Kidney (tissue), 14 donors: Measurements from ENCODE around the gene DTNB. TPM values are rescaled to one million over a fixed set of nuclear protein-coding genes. Genes with fewer than 3 reads are reported as not detected.
"Not testable (repeated sequence)": the region's sequence is repeated elsewhere in the genome, so short reads cannot be mapped to it uniquely, and the experiment has no call there.

Source experiments
- DNase-seq, 5 donors: peaks; one replicate each; pipeline ENCODE4 v3.0.0-alpha.2; 2013 to 2020
- FAIRE-seq: peaks from 2 replicates; lab custom pipeline; 2012; peaks lifted over from hg19 to GRCh38; lab: Jason Lieb, UNC
- H3K27ac ChIP-seq, 2 donors: one replicate each; pipeline ENCODE4 v1.7.0; 2013; ENCODE audit warnings: low read depth in 2 of 2, low read length in 2 of 2, inconsistent platforms in 1 of 2
- H3K27me3 ChIP-seq: one replicate; pipeline ENCODE4 v1.7.1; 2013; ENCODE audit warnings: low read length, inconsistent platforms; ENCODE audit not compliant: control insufficient read depth, insufficient read depth
- H3K36me3 ChIP-seq, 3 donors: one replicate each; pipeline versions ENCODE4 v1.7.0 to v1.7.1; 2013; ENCODE audit warnings: low read length in 3 of 3, control low read depth in 1 of 3, inconsistent platforms in 1 of 3; ENCODE audit not compliant: insufficient read depth in 3 of 3, control insufficient read depth in 2 of 3
- H3K4me1 ChIP-seq, 3 donors: one replicate each; pipeline versions ENCODE4 v1.7.0 to v1.7.1; 2013; ENCODE audit warnings: low read length in 3 of 3, inconsistent platforms in 1 of 3, low read depth in 1 of 3; ENCODE audit not compliant: control insufficient read depth in 2 of 3, insufficient read depth in 2 of 3
- H3K4me3 ChIP-seq, 3 donors: one replicate each; pipeline versions ENCODE4 v1.7.0 to v1.8.1; 2013; ENCODE audit warnings: low read length in 3 of 3, control low read depth in 1 of 3, inconsistent platforms in 1 of 3
- H3K9ac ChIP-seq, 3 donors: one replicate each; pipeline versions ENCODE4 v1.7.0 to v1.7.1; 2013; ENCODE audit warnings: low read length in 3 of 3, control low read depth in 1 of 3, inconsistent platforms in 1 of 3
- H3K9me3 ChIP-seq, 3 donors: one replicate each; pipeline versions ENCODE4 v1.7.0 to v1.7.1; 2013; ENCODE audit warnings: low read length in 3 of 3, control low read depth in 1 of 3, inconsistent platforms in 1 of 3; ENCODE audit not compliant: control insufficient read depth in 2 of 3, insufficient read depth in 1 of 3
- intact Hi-C: fragments of 100-400 bp; cut with DNase I; formaldehyde crosslinking; loops from one replicate; pipeline ENCODE4 v1.11.1; 2022
- polyA plus RNA-seq: library from polyadenylated mRNA; stranded (reverse); fragments of 350-450 nt; fragmentation: Illumina TruSeq; extraction: RNeasy Lipid Tissue Mini Kit (QIAGEN cat#74804); gene quantifications from one replicate; pipeline ENCODE4 v1.2.3, GENCODE V29; 2014; ENCODE audit warnings: low read depth, low replicate concordance; ENCODE audit not compliant: insufficient read depth
- total RNA-seq: library from RNA; stranded (reverse); fragmentation: NEBNext Ultra II Directional; extraction: Animal tissue kit (Norgen Biotek cat#: 25700); gene quantifications from one replicate; pipeline ENCODE4 v1.2.1, GENCODE V29; 2021
- TF ChIP-seq, protein P1 (sequence below): IDR thresholded peaks from 3 replicates; pipeline ENCODE4 v1.5.1; 2012; ENCODE audit warnings: mild to moderate bottlenecking, moderate library complexity, borderline replicate concordance; ENCODE audit not compliant: insufficient read depth; ENCODE audit errors: extremely low read depth
- donor health status: control.
- donor health status: control.
- donor health status: control.
- donor health status: control.
- donor health status: control.
- donor health status: DM: yes; HTN: yes; CAD: no.
- donor health status: Normal renal cell carcinoma (clear cell type).

DTNB gene
- total and polyA plus RNA-seq, 2 donors from 2014 or later: 23.0 to 28.1 TPM

DNA sequence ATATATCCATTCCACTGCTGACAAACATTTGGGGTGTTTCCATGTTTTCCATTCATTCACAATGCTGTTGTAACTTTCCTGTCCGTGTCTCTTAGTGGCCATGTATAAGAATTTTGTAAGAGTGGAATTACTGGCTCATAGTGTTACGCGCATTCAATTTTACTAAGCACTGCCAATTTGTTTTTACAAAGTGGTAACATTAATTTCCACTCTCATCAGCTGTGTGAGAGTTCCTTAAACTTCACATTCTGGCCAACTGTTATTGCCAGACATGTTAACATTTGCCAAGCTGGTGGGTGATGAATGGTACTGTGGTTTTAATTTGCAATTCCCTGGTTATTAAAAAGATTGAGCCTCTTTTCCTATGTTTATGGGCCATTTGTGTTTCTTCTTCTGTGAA, 134.2 kb downstream of the DTNB start:
- TF ChIP-seq, protein P1, sequence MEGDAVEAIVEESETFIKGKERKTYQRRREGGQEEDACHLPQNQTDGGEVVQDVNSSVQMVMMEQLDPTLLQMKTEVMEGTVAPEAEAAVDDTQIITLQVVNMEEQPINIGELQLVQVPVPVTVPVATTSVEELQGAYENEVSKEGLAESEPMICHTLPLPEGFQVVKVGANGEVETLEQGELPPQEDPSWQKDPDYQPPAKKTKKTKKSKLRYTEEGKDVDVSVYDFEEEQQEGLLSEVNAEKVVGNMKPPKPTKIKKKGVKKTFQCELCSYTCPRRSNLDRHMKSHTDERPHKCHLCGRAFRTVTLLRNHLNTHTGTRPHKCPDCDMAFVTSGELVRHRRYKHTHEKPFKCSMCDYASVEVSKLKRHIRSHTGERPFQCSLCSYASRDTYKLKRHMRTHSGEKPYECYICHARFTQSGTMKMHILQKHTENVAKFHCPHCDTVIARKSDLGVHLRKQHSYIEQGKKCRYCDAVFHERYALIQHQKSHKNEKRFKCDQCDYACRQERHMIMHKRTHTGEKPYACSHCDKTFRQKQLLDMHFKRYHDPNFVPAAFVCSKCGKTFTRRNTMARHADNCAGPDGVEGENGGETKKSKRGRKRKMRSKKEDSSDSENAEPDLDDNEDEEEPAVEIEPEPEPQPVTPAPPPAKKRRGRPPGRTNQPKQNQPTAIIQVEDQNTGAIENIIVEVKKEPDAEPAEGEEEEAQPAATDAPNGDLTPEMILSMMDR: no peak
- Histone ChIP-seq H3K4me1 (no peaks in the 10 kb centered on the region), H3K9ac (no peak overlapping the region), H3K4me3 (no peak overlapping the region), H3K27me3 (no peaks in the 10 kb centered on the region), H3K9me3 (no peaks in the 10 kb centered on the region), H3K27ac (no peak overlapping the region), H3K36me3 (no peaks in the 10 kb centered on the region)
- DNase-seq (no peak), FAIRE-seq (no peak)
- intact Hi-C loops: no loop called here

DNA sequence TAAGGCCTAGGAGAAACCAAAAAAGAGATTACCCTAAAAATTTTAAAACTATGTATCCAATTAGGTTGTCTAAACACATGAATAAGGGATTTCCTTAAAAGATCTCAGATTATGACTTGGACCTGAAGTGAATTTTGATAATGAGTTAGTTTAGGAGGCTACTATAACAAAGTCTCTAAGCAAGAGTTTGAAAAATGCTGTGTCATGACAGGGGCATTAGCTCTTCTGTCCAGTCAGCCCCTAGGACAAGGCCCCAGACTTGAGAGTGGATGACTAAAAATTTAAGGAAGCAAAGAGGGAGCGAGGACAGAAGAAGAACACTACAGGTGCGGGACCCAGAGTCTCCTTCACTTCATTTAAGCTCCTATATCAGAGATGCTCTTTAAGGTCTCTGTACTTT, 135.9 kb downstream of the DTNB start:
- TF ChIP-seq, protein P1: no peak
- Histone ChIP-seq H3K27me3 (no peaks in the 10 kb centered on the region), H3K9ac (no peak overlapping the region), H3K36me3 (no peaks in the 10 kb centered on the region), H3K9me3 (no peaks in the 10 kb centered on the region), H3K27ac (no peak overlapping the region), H3K4me1 (no peaks in the 10 kb centered on the region), H3K4me3 (no peak overlapping the region)
- DNase-seq (no peak), FAIRE-seq (no peak)
- intact Hi-C loops: no loop called here

DNA sequence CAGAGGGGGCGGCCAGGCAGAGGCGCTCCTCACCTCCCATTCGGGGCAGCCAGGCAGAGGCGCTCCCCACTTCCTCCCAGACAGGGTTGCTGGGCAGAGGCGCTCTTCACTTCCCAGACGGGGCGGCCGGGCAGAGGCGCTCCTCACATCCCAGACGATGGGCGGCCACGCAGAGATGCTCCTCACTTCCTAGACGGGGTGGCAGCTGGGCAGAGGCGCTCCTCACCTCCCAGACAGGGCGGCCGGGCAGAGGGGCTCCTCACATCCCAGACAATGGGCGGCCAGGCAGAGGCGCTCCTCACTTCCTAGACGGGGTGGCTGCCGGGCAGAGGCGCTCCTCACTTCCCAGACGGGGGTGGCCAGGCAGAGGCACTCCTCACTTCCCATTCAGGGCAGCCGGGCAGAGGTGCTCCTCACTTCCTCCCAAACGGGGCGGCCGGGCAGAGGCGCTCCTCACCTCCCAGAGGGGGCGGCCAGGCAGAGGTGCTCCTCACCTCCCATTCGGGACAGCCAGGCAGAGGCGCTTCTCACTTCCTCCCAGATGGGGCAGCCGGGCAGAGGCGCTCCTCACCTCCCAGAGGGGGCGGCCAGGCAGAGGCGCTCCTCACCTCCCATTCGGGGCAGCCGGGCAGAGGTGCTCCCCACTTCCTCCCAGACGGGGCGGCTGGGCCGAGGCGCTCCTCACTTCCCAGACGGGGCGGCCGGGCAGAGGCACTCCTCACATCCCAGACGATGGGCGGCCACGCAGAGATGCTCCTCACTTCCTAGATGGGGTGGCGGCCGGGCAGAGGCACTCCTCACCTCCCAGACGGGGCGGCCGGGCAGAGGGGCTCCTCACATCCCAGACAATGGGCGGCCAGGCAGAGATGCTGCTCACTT, 137.7 kb downstream of the DTNB start:
- H3K9ac ChIP-seq, H3K36me3 ChIP-seq, H3K27ac ChIP-seq, H3K4me1 ChIP-seq, H3K4me3 ChIP-seq, H3K27me3 ChIP-seq, H3K9me3 ChIP-seq, intact Hi-C loops, FAIRE-seq: not testable (repeated sequence)
- peak in 1 of 5 donors; percentile 67 for DNase-seq

DNA sequence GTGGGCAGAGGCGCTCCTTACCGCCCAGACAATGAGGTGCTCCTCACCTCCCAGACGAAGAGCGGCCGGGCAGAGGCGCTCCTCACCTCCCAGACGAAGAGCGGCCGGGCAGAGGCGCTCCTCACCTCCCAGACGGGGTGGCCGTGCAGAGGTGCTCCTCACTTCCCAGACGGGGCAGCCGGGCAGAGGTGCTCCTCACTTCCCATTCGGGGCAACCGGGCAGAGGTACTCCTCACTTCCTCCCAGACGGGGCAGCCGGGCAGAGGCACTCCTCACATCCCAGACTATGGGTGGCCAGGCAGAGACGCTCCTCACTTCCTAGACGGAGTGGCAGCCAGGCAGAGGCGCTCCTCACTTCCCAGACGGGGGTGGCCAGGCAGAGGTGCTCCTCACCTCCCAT, 138.4 kb downstream of the DTNB start:
- H3K4me3 ChIP-seq, intact Hi-C loops, DNase-seq, H3K4me1 ChIP-seq, FAIRE-seq, H3K27ac ChIP-seq, H3K36me3 ChIP-seq, H3K27me3 ChIP-seq, H3K9ac ChIP-seq, H3K9me3 ChIP-seq: not testable (repeated sequence)
